Body of pancreas (tissue), 4 donors: ENCODE measurements around the gene ADGRD1. TPM values are rescaled to one million over a fixed set of nuclear protein-coding genes. Genes with fewer than 3 reads are reported as not detected.

ENCODE experiments used
- ATAC-seq: fragments of 150-250 bp; one replicate; pipeline ENCODE4 v1.9.1; 2016
- DNase-seq, 4 donors: peaks; one replicate each; pipeline ENCODE4 v3.0.0-alpha.2; 2019
- H3K27ac ChIP-seq, 4 donors: fragments of 200-600 bp; sonication (generic); 1 replicate in 3 of 4; 2 replicates in 1 of 4; pipeline versions ENCODE4 v1.5.1 to v1.6.1; 2016 to 2019; ENCODE audit warnings: mild to moderate bottlenecking in 1 of 4, mixed read lengths in 1 of 4, moderate library complexity in 1 of 4
- H3K27me3 ChIP-seq, 2 donors: fragments of 200-600 bp; sonication (generic); one replicate each; pipeline ENCODE4 v1.6.0; 2016; ENCODE audit warnings: mild to moderate bottlenecking in 1 of 2
- H3K36me3 ChIP-seq, 2 donors: fragments of 200-600 bp; sonication (generic); replicated peaks in 1 of 2; 2 replicates each; pipeline ENCODE4 v1.5.1; 2016; ENCODE audit warnings: low read depth in 2 of 2; ENCODE audit not compliant: insufficient read depth in 1 of 2
- H3K4me1 ChIP-seq: fragments of 200-600 bp; sonication (generic); one replicate; pipeline ENCODE4 v1.6.0; 2016
- H3K4me3 ChIP-seq, 2 donors: fragments of 200-600 bp; sonication (generic); 1 replicate in 1 of 2; 2 replicates in 1 of 2; pipeline ENCODE4 v1.5.1; 2016 to 2019
- H3K9me3 ChIP-seq, 3 donors: fragments of 200-600 bp; sonication (generic); 1 replicate in 2 of 3; 2 replicates in 1 of 3; pipeline ENCODE4 v1.5.1; 2016
- POLR2A ChIP-seq, 3 donors: fragments of 450-650 bp; IDR thresholded peaks; one replicate each; pipeline ENCODE4 v1.6.1; 2016; ENCODE audit warnings: antibody characterized with exemption in 3 of 3, mild to moderate bottlenecking in 2 of 3
- WGBS, 2 donors: methylation state at CpG; one replicate each; pipeline ENCODE4 v1.1.5; 2017; 5-methylcytosine and 5-hydroxymethylcytosine counted together
- intact Hi-C: fragments of 100-400 bp; cut with DNase I; formaldehyde crosslinking; loops from one replicate; pipeline ENCODE4 v1.15.1; 2023
- total RNA-seq, 2 donors: library from RNA; depleted of rRNA; stranded (reverse); fragments of >200 nt; gene quantifications; one replicate each; pipeline ENCODE4 v1.1.0, GENCODE V29; 2016
- TF ChIP-seq, protein P1 (sequence below), 7 experiments: fragments of 450-650 bp in 4 of 7; fragments of 200-600 bp in 3 of 7; sonication (generic) in 3 of 7; IDR thresholded peaks; one replicate each; pipeline ENCODE4 v1.5.1; 2016 to 2019; ENCODE audit warnings: antibody characterized with exemption in 7 of 7

Gene ADGRD1
- total RNA-seq, 2 donors from 2014 or later, result 4.4 to 4.9 TPM

DNA sequence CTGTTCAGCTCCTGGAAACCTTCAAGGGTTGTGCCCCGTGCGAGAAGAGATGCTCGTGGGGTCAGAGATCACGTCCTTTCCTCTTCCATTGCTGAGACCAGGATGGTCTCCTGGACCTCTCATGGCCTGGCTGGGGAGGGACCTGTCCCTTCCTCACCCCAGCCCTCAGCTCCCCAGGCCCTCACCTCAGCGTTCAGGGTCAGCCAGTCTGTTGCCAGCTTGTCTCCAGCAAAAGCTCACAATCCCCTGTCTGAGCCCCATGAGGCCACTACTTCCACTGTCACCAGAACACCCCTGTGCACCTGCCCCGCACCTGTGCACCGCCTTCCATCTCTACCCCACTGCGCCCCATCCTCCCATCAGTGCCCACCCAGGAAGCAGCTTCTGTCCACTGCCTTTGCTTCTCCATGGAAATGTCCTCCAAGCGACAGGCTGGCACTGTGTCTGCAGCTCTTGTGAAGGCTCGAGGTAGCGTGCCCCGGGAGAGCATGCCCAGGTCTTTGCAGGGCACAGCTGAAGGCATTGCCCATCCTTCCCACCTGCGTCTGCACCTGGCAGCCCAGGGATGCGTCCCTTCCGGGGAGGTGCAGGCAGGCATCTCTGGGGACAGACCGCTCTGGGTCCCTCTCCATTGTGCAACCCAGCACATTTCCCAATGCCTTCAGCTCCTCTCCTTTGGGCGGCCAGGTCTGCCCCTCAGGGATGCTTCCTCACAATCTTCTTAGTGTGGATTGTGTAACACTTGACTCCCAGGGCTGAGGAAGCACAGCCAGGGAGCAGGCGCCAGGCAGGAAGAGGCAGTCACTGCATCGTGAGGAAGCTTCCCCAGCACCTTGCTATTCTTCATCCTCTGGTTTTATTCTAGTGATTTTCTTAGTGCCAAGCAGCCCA lies 179.6 kb downstream of the ADGRD1 start:
- DNase-seq (no peak), ATAC-seq (no peak)
- Histone ChIP-seq H3K9me3 (no peaks in the 10 kb centered on the region), H3K4me1 (no peaks in the 10 kb centered on the region), H3K27ac (no peak overlapping the region), H3K4me3 (no peak overlapping the region), H3K36me3 (no peaks in the 10 kb centered on the region), H3K27me3 (no peaks in the 10 kb centered on the region)
- no peak for TF ChIP-seq POLR2A (IDR thresholded peaks at IDR 0.05)
- TF ChIP-seq, protein P1, sequence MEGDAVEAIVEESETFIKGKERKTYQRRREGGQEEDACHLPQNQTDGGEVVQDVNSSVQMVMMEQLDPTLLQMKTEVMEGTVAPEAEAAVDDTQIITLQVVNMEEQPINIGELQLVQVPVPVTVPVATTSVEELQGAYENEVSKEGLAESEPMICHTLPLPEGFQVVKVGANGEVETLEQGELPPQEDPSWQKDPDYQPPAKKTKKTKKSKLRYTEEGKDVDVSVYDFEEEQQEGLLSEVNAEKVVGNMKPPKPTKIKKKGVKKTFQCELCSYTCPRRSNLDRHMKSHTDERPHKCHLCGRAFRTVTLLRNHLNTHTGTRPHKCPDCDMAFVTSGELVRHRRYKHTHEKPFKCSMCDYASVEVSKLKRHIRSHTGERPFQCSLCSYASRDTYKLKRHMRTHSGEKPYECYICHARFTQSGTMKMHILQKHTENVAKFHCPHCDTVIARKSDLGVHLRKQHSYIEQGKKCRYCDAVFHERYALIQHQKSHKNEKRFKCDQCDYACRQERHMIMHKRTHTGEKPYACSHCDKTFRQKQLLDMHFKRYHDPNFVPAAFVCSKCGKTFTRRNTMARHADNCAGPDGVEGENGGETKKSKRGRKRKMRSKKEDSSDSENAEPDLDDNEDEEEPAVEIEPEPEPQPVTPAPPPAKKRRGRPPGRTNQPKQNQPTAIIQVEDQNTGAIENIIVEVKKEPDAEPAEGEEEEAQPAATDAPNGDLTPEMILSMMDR (IDR thresholded peaks at IDR 0.05), result no peak
- intact Hi-C loops, result loop anchor here (10.0 kb wide), 1 partner anchor 208 kb away; no protein-coding TSS in a partner anchor
- WGBS, 2 donors, result 77 to 81% methylated on average over 16 to 18 of the region's 19 CpGs

DNA sequence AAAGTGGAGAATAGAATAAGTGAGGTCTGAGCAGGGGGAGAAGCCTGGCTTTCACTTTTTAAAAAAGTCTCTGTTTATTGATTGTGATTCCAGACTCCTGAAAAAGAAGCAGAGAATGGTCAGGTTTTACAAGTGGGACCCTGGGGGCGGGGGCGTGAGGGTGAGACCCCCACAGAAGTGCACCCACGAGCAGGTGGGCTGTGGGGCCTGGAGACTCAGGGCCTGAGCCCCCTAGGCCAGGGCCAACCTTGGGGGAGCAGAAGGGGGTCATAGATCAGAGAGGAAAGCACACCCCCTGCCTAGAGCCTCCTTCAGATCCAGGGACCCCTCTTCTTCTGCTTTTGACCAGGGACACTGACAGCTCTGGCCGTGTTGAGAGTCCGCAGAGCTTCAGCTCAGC lies 180.3 kb downstream of the ADGRD1 start:
- DNase-seq (no peak), ATAC-seq (no peak)
- Histone ChIP-seq H3K9me3 (no peaks in the 10 kb centered on the region), H3K4me1 (no peaks in the 10 kb centered on the region), H3K36me3 (no peaks in the 10 kb centered on the region), H3K4me3 (no peak overlapping the region), H3K27ac (no peak overlapping the region), H3K27me3 (no peaks in the 10 kb centered on the region)
- WGBS, 2 donors, result 60 to 66% methylated on average over 5 of the region's 5 CpGs
- TF ChIP-seq, protein P1 (IDR thresholded peaks at IDR 0.05), result no peak
- no peak for TF ChIP-seq POLR2A (IDR thresholded peaks at IDR 0.05)
- intact Hi-C loops, result loop anchor here (10.0 kb wide), 1 partner anchor 209 kb away; no protein-coding TSS in a partner anchor

DNA sequence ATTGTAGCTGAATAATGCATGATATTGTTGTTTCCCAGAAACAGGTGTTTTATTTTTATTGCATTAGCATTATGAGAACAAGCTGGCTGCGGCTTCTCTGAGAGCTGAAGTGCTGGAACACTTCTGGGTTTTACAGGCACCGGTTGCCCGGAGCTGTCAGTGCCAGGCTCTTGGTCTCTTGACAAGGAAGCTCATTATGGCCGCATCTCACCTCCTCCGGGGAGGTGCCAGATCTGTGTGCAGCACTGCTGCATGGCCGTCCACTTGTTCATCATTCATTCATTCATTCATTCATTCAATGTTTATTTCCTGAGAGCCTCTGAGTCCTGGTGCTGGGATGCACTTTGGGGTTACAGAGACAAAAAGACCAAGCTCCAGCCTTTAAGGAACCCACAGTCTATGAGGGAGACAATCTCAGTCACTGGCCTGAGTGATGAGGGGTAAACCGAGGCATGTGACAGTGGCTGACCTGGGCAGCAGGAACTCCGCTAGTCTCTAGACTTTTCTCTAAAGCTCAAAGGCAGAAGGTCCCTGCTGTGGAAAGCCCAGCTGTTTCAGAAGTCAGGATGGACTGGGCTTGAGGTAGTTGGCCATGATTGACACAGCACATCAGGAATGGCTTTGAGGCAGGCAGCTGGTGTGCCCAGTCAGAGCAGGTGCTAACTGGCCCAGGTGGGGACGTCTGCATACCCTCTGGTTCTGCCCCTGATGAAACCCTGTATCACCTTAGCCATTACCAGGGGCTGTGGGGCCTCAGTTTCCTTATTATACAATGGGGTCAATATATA lies 181.0 kb downstream of the ADGRD1 start:
- Histone ChIP-seq H3K9me3 (no peaks in the 10 kb centered on the region), H3K27me3 (no peaks in the 10 kb centered on the region), H3K36me3 (no peaks in the 10 kb centered on the region), H3K4me1 (no peaks in the 10 kb centered on the region), H3K27ac (no peak overlapping the region), H3K4me3 (no peak overlapping the region)
- WGBS, 2 donors, result 73 to 78% methylated on average over 7 to 9 of the region's 9 CpGs
- intact Hi-C loops, result loop anchor here (10.0 kb wide), 1 partner anchor 210 kb away; no protein-coding TSS in a partner anchor
- TF ChIP-seq, protein P1 (IDR thresholded peaks at IDR 0.05), result no peak
- no peak for TF ChIP-seq POLR2A (IDR thresholded peaks at IDR 0.05)
- DNase-seq (no peak), ATAC-seq (no peak)

DNA sequence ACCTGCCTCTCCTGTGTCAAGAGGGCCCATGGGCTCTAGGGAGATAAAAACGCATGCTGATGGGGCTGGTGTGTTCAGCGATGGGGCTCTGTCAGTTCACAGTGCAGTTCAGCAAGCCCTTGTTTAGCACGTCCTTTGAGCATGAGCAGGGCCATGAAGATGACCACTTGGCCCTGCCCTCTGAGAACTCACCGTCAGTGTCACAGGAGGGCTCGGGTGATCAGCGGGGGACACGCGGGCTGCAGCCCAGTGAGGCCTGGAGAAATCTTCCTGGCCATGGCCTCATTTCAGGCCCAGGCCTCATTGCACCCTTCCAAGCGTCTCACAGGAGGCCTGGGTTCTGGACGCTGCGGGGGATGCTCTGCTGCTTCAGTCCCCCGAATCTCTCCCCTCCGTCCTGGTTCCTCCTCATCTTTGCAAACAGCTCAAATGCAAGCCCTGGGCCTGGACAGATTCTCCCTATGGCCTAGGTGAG lies 181.6 kb downstream of the ADGRD1 start:
- Histone ChIP-seq H3K4me1 (no peaks in the 10 kb centered on the region), H3K4me3 (no peak overlapping the region), H3K27me3 (no peaks in the 10 kb centered on the region), H3K9me3 (no peaks in the 10 kb centered on the region), H3K36me3 (no peaks in the 10 kb centered on the region), H3K27ac (no peak overlapping the region)
- 90 to 92% methylated on average over 12 to 13 of the region's 13 CpGs for WGBS, 2 donors
- intact Hi-C loops, result loop anchor here (10.0 kb wide), 1 partner anchor 211 kb away; no protein-coding TSS in a partner anchor
- DNase-seq (no peak), ATAC-seq (no peak)
- no peak for TF ChIP-seq POLR2A (IDR thresholded peaks at IDR 0.05)
- TF ChIP-seq, protein P1 (IDR thresholded peaks at IDR 0.05), result no peak
